Spleen (tissue), 11 donors: Measurements from ENCODE around the gene PRPF40B. TPM values are rescaled to one million over a fixed set of nuclear protein-coding genes. Genes with fewer than 3 reads are reported as not detected.

ENCODE experiments used
- DNase-seq: peaks from one replicate; pipeline ENCODE4 v3.0.0-alpha.2; 2020
- H3K27ac ChIP-seq, 8 donors: fragments of 200-600 bp; sonication (generic) in 7 of 8; 1 replicate in 4 of 8; 2 replicates in 4 of 8; pipeline versions ENCODE4 v1.5.0 to v1.8.0; 2016 to 2021; ENCODE audit warnings: inconsistent platforms in 4 of 8, mild to moderate bottlenecking in 4 of 8, moderate library complexity in 1 of 8
- H3K27me3 ChIP-seq, 7 donors: fragments of 200-600 bp; sonication (generic) in 6 of 7; replicated peaks in 1 of 7; 1 replicate in 4 of 7; 2 replicates in 3 of 7; pipeline versions ENCODE4 v1.5.0 to v1.8.0; 2016 to 2021; ENCODE audit warnings: inconsistent platforms in 3 of 7, mild to moderate bottlenecking in 1 of 7
- H3K36me3 ChIP-seq, 6 donors: fragments of 200-600 bp; sonication (generic) in 5 of 6; 1 replicate in 4 of 6; 2 replicates in 2 of 6; pipeline versions ENCODE4 v1.5.0 to v1.8.0; 2016 to 2021; ENCODE audit warnings: inconsistent platforms in 2 of 6
- H3K4me1 ChIP-seq, 6 donors: fragments of 200-600 bp; sonication (generic) in 5 of 6; 1 replicate in 3 of 6; 2 replicates in 3 of 6; pipeline versions ENCODE4 v1.5.0 to v1.8.0; 2016 to 2021; ENCODE audit warnings: inconsistent platforms in 3 of 6
- H3K4me3 ChIP-seq, 8 donors: fragments of 200-600 bp; sonication (generic) in 7 of 8; 1 replicate in 4 of 8; 2 replicates in 4 of 8; pipeline versions ENCODE4 v1.5.0 to v1.8.0; 2016 to 2021; ENCODE audit warnings: inconsistent platforms in 4 of 8, mild to moderate bottlenecking in 4 of 8, moderate library complexity in 2 of 8
- H3K9me3 ChIP-seq, 8 donors: fragments of 200-600 bp; sonication (generic) in 7 of 8; 1 replicate in 4 of 8; 2 replicates in 4 of 8; pipeline versions ENCODE4 v1.5.0 to v1.8.0; 2016 to 2021; ENCODE audit warnings: inconsistent platforms in 4 of 8
- CTCF ChIP-seq, 11 experiments: fragments of 200-600 bp in 7 of 11; fragments of 450-650 bp in 4 of 11; sonication (generic) in 4 of 11; IDR thresholded peaks in 8 of 11; conservative IDR thresholded peaks in 3 of 11; 1 replicate in 7 of 11; 2 replicates in 4 of 11; pipeline versions ENCODE4 v1.4.0 to v1.8.0; 2016 to 2021; ENCODE audit warnings: antibody characterized with exemption in 11 of 11, inconsistent platforms in 4 of 11, mild to moderate bottlenecking in 1 of 11
- POLR2A ChIP-seq, 3 donors: fragments of 450-650 bp; IDR thresholded peaks; one replicate each; pipeline ENCODE4 v1.5.1; 2017; ENCODE audit warnings: antibody characterized with exemption in 3 of 3, mild to moderate bottlenecking in 1 of 3
- POLR2AphosphoS5 ChIP-seq, 3 donors: sonication (generic); formaldehyde crosslinking; IDR thresholded peaks; one replicate each; pipeline ENCODE4 v1.5.1; 2017; ENCODE audit warnings: antibody characterized with exemption in 3 of 3
- WGBS, 5 donors: extraction: QIAGEN DNeasy Blood & Tissue Kit in 3 of 5; methylation state at CpG; one replicate each; pipeline versions ENCODE4 v1.1.5 to v1.1.7; 2013 to 2018; 5-methylcytosine and 5-hydroxymethylcytosine counted together
- intact Hi-C: fragments of 100-400 bp; cut with DNase I; formaldehyde crosslinking; loops from one replicate; pipeline ENCODE4 v1.15.0; 2023; ENCODE audit warnings: low total_unique reads
- polyA plus RNA-seq, 3 donors: library from polyadenylated mRNA; stranded (reverse); fragments of 200-250 nt; gene quantifications; one replicate each; pipeline ENCODE4 v1.2.1, GENCODE V29; 2013
- total RNA-seq, 7 donors: library from RNA; depleted of rRNA in 3 of 7; stranded (reverse); fragments of >200 nt in 3 of 7; fragmentation: NEBNext Ultra II Directional in 4 of 7; extraction: Animal tissue kit (Norgen Biotek cat#: 25700) in 4 of 7; gene quantifications; one replicate each; pipeline versions ENCODE4 v1.1.0 to v1.2.1, GENCODE V29; 2016 to 2021
- donor health status: healthy with polysubstance abuse.
- donor health status: DM: no; HTN: no; CAD: no; lungs with moderate emphysema.
- donor health status: DM: no; HTN: no; CAD: no.
- donor health status: Bipolar disorder and iron deficiency.
- donor health status: healthy.
- donor health status: DM: no; HTN: no; CAD: no.
- donor health status: DM: yes; HTN: yes; CAD: no.

The PRPF40B gene
- total and polyA plus RNA-seq, 10 donors: 5.9 to 28.3 (median 19.0) TPM

GRCh38 chr12:49652921-49653520 lies 29.7 kb downstream of the PRPF40B start:
- Histone ChIP-seq H3K9me3 (no peaks in the 10 kb centered on the region), H3K4me3 (no peak overlapping the region), H3K27ac (no peak overlapping the region), H3K4me1 (peaks cover 2 to 41% (median 16%) of the 10 kb centered on the region in 6 donors), H3K27me3 (no peaks in the 10 kb centered on the region), H3K36me3 (peaks cover 0 to 100% (median 50%) of the 10 kb centered on the region in 6 donors)
- no peak for TF ChIP-seq POLR2AphosphoS5 (IDR thresholded peaks at IDR 0.05)
- no peak for TF ChIP-seq POLR2A (IDR thresholded peaks at IDR 0.05)
- TF ChIP-seq CTCF (IDR thresholded peaks at IDR 0.05 in 8 of 11, conservative IDR thresholded peaks at IDR 0.05 in 3 of 11): no peak
- intact Hi-C loops: no loop called here
- WGBS, 5 donors: 83 to 86% (median 83%) methylated on average over 4 of the region's 4 CpGs
- DNase-seq: peak; percentile 50

GRCh38 chr12:49654715-49655114 lies 31.4 kb downstream of the PRPF40B start:
- WGBS, 5 donors: 88 to 98% (median 94%) methylated on average over 5 of the region's 5 CpGs
- H3K36me3 ChIP-seq: peaks cover 0 to 100% (median 38%) of the 10 kb centered on the region in 6 donors

GRCh38 chr12:49655595-49656236 lies 32.4 kb downstream of the PRPF40B start:
- H3K36me3 ChIP-seq: peaks cover 0 to 99% (median 33%) of the 10 kb centered on the region in 6 donors
- TF ChIP-seq CTCF (IDR thresholded peaks at IDR 0.05 in 8 of 11, conservative IDR thresholded peaks at IDR 0.05 in 3 of 11) (no peak), POLR2A (IDR thresholded peaks at IDR 0.05) (no peak), POLR2AphosphoS5 (IDR thresholded peaks at IDR 0.05) (no peak)

More at GRCh38 chr12:49654715-49655114, 31.4 kb downstream of the PRPF40B start:
- no peak for TF ChIP-seq CTCF (IDR thresholded peaks at IDR 0.05 in 8 of 11, conservative IDR thresholded peaks at IDR 0.05 in 3 of 11)
- TF ChIP-seq POLR2A (IDR thresholded peaks at IDR 0.05): no peak
- no peak for TF ChIP-seq POLR2AphosphoS5 (IDR thresholded peaks at IDR 0.05)
- Histone ChIP-seq H3K27ac (no peak overlapping the region), H3K4me3 (no peak overlapping the region), H3K9me3 (no peaks in the 10 kb centered on the region), H3K27me3 (no peaks in the 10 kb centered on the region), H3K4me1 (peaks cover 0 to 41% (median 16%) of the 10 kb centered on the region in 6 donors)
- intact Hi-C loops: no loop called here
- no peak for DNase-seq

GRCh38 chr12:49658276-49658675 lies 34.9 kb downstream of the PRPF40B start:
- no peak overlapping the region for H3K27ac ChIP-seq
- H3K4me1 ChIP-seq: peaks cover 22 to 77% (median 47%) of the 10 kb centered on the region in 6 donors
- DNase-seq: peak; percentile 36
- WGBS, 5 donors: 94 to 98% (median 96%) methylated on average over 13 of the region's 13 CpGs
- H3K27me3 ChIP-seq: no peaks in the 10 kb centered on the region
- intact Hi-C loops: no loop called here
- no peak overlapping the region for H3K4me3 ChIP-seq
- no peak for TF ChIP-seq POLR2AphosphoS5 (IDR thresholded peaks at IDR 0.05)
- no peak for TF ChIP-seq POLR2A (IDR thresholded peaks at IDR 0.05)
- TF ChIP-seq CTCF (IDR thresholded peaks at IDR 0.05 in 8 of 11, conservative IDR thresholded peaks at IDR 0.05 in 3 of 11): no peak
- peaks cover 0 to 75% (median 25%) of the 10 kb centered on the region in 6 donors for H3K36me3 ChIP-seq
- H3K9me3 ChIP-seq: no peaks in the 10 kb centered on the region

More at GRCh38 chr12:49655595-49656236, 32.4 kb downstream of the PRPF40B start:
- H3K4me3 ChIP-seq: no peak overlapping the region
- peaks cover 2 to 51% (median 22%) of the 10 kb centered on the region in 6 donors for H3K4me1 ChIP-seq
- WGBS, 5 donors: 75 to 87% (median 82%) methylated on average over 2 of the region's 2 CpGs
- H3K27me3 ChIP-seq: no peaks in the 10 kb centered on the region
- DNase-seq: peak; percentile 40
- H3K27ac ChIP-seq: peak overlapping the region in 5 of 8 donors; percentile 21 to 58 (median 34)
- intact Hi-C loops: no loop called here
- no peaks in the 10 kb centered on the region for H3K9me3 ChIP-seq
